HepG2 (cell line): ENCODE measurements around the gene TOMM40L. TPM values are rescaled to one million over a fixed set of nuclear protein-coding genes. Genes with fewer than 3 reads are reported as not detected.
A peak's percentile ranks its signal among the peaks of the same experiment; 100 is the strongest.

ENCODE experiments used
- ATAC-seq: fragments of 200-7000 bp; cut with Tn5 transposase; 3 replicates; pipeline ENCODE4 v1.9.1; 2020; ENCODE audit warnings: mild to moderate bottlenecking, moderate library complexity
- BruUV-seq: library from RNA; stranded (reverse); fragments of 400-500 nt; replicated peaks from 2 replicates; lab custom pipeline; 2021; lab: Mats Ljungman, UMichigan
- CTCF ChIA-PET: fragments of 300-600 bp; formaldehyde crosslinking; extraction: SDS; loops from one replicate; lab custom pipeline; 2021; ENCODE audit warnings: low total read pairs, inconsistent platforms, low intra/inter-chr PET ratio; lab: Yijun Ruan, JAX
- POLR2A ChIA-PET: fragments of 350-600 bp; sonication (Branson Sonifier 250); formaldehyde crosslinking; loops from one replicate; lab custom pipeline; 2020; ENCODE audit warnings: antibody characterized with exemption, inconsistent platforms; lab: Yijun Ruan, JAX
- DNase-seq: peaks from one replicate; pipeline ENCODE4 v3.0.0-alpha.2; 2015; ENCODE audit warnings: low spot score
- FAIRE-seq: peaks from 3 replicates; lab custom pipeline; 2011; peaks lifted over from hg19 to GRCh38; lab: Jason Lieb, UNC
- H2AFZ ChIP-seq: one replicate; pipeline ENCODE4 v1.6.1; 2011; ENCODE audit warnings: low read length, inconsistent platforms
- H3K27ac ChIP-seq: fragments of 300-600 bp; 3 replicates; pipeline ENCODE4 v1.8.0; 2011; ENCODE audit warnings: mixed run types, mild to moderate bottlenecking, mixed read lengths, low read length, inconsistent platforms; ENCODE audit not compliant: insufficient read depth; ENCODE audit errors: extremely low read length
- H3K27me3 ChIP-seq, 2 experiments: fragments of 200-600 bp in 1 of 2; 2 replicates in 1 of 2; 3 replicates in 1 of 2; pipeline versions ENCODE4 v1.6.0 to v1.8.0; 2011; ENCODE audit warnings: low read length in 2 of 2, mild to moderate bottlenecking in 2 of 2, moderate library complexity in 2 of 2, inconsistent platforms in 1 of 2; ENCODE audit not compliant: insufficient read depth in 2 of 2, control insufficient read depth in 1 of 2
- H3K36me3 ChIP-seq, 2 experiments: fragments of 200-600 bp in 1 of 2; replicated peaks in 1 of 2; 2 replicates in 1 of 2; 3 replicates in 1 of 2; pipeline versions ENCODE4 v1.5.1 to v1.8.0; 2011; ENCODE audit warnings: low read length in 2 of 2, inconsistent platforms in 1 of 2; ENCODE audit not compliant: insufficient read depth in 2 of 2, control insufficient read depth in 1 of 2
- H3K4me1 ChIP-seq: 2 replicates; pipeline ENCODE4 v1.5.1; 2012; ENCODE audit warnings: low read length, inconsistent platforms; ENCODE audit not compliant: insufficient read depth
- H3K4me2 ChIP-seq: 2 replicates; pipeline ENCODE4 v1.6.0; 2011; ENCODE audit warnings: low read depth, low read length, inconsistent platforms
- H3K4me3 ChIP-seq, 3 experiments: fragments of 200-600 bp in 1 of 3; sonication (generic), shearing (Covaris generic) in 1 of 3; replicated peaks in 1 of 3; 2 replicates each; pipeline ENCODE4 v1.5.1; 2011 to 2016; ENCODE audit warnings: low read length in 3 of 3, inconsistent platforms in 2 of 3, low read depth in 2 of 3, mild to moderate bottlenecking in 2 of 3, control low read depth in 1 of 3, mixed read lengths in 1 of 3; ENCODE audit not compliant: insufficient read depth in 1 of 3
- H3K79me2 ChIP-seq: one replicate; pipeline ENCODE4 v1.6.1; 2011; ENCODE audit warnings: low read length, inconsistent platforms; ENCODE audit not compliant: insufficient read depth
- H3K9ac ChIP-seq: 2 replicates; pipeline ENCODE4 v1.6.0; 2011; ENCODE audit warnings: mild to moderate bottlenecking, low read depth, low read length, inconsistent platforms; ENCODE audit not compliant: insufficient read depth
- H3K9me3 ChIP-seq: 2 replicates; pipeline ENCODE4 v1.5.1; 2012; ENCODE audit warnings: mild to moderate bottlenecking, low read length
- H4K20me1 ChIP-seq: 2 replicates; pipeline ENCODE4 v1.6.0; 2011; ENCODE audit warnings: inconsistent platforms, mild to moderate bottlenecking, low read length, moderate library complexity; ENCODE audit not compliant: insufficient read depth
- ARID2 ChIP-seq: sonication (generic); formaldehyde crosslinking; IDR thresholded peaks from 2 replicates; pipeline ENCODE4 v1.8.1; 2022; ENCODE audit warnings: mild to moderate bottlenecking, missing genetic modification reagents, borderline replicate concordance
- CBX5 ChIP-seq: sonication (generic); formaldehyde crosslinking; IDR thresholded peaks from 2 replicates; pipeline ENCODE4 v1.4.0; 2020; ENCODE audit warnings: missing genetic modification reagents, borderline replicate concordance
- GPBP1L1 ChIP-seq: sonication (generic); formaldehyde crosslinking; IDR thresholded peaks from 2 replicates; pipeline ENCODE4 v1.5.0; 2020; ENCODE audit warnings: mild to moderate bottlenecking, missing genetic modification reagents
- HMGA1 ChIP-seq: sonication (generic); formaldehyde crosslinking; conservative IDR thresholded peaks from 2 replicates; pipeline ENCODE4 v1.4.0; 2020; ENCODE audit warnings: missing genetic modification reagents
- HMGXB4 ChIP-seq, 2 experiments: sonication (generic) in 1 of 2; formaldehyde crosslinking in 1 of 2; IDR thresholded peaks; 2 replicates each; pipeline versions ENCODE4 v1.4.0 to v1.6.1; 2018 to 2020; ENCODE audit warnings: missing genetic modification reagents in 2 of 2, borderline replicate concordance in 1 of 2, low read depth in 1 of 2, mild to moderate bottlenecking in 1 of 2, missing biosample characterization in 1 of 2
- HNRNPK ChIP-seq: fragments of 200-400 bp; formaldehyde crosslinking; IDR thresholded peaks from 2 replicates; pipeline ENCODE4 v1.6.1; 2018; ENCODE audit warnings: low read length, low read depth, moderate library complexity, mild to moderate bottlenecking; ENCODE audit not compliant: poor library complexity, severe bottlenecking
- NCOR1 ChIP-seq: fragments of 200-600 bp; sonication (generic); IDR thresholded peaks from 2 replicates; pipeline ENCODE4 v1.7.0; 2017; ENCODE audit warnings: antibody characterized with exemption, low read length, borderline replicate concordance
- NKX3-1 ChIP-seq: sonication (generic); formaldehyde crosslinking; IDR thresholded peaks from 2 replicates; pipeline ENCODE4 v1.5.0; 2020; ENCODE audit warnings: missing genetic modification reagents
- NONO ChIP-seq, 2 experiments: fragments of 450-650 bp in 1 of 2; sonication (generic) in 1 of 2; formaldehyde crosslinking in 1 of 2; IDR thresholded peaks in 1 of 2; conservative IDR thresholded peaks in 1 of 2; 2 replicates each; pipeline versions ENCODE4 v1.6.1 to v1.8.0; 2017 to 2022; ENCODE audit warnings: mild to moderate bottlenecking in 1 of 2, missing genetic modification reagents in 1 of 2, moderate library complexity in 1 of 2
- SKIL ChIP-seq: sonication (generic); formaldehyde crosslinking; IDR thresholded peaks from 2 replicates; pipeline ENCODE4 v1.8.0; 2022; ENCODE audit warnings: missing genetic modification reagents, mild to moderate bottlenecking, moderate library complexity, borderline replicate concordance
- ZNF350 ChIP-seq: sonication (generic); formaldehyde crosslinking; IDR thresholded peaks from 2 replicates; pipeline ENCODE4 v1.4.0; 2020; ENCODE audit warnings: mild to moderate bottlenecking, low read depth, missing genetic modification reagents, borderline replicate concordance
- ZNF704 ChIP-seq: sonication (generic); formaldehyde crosslinking; IDR thresholded peaks from 2 replicates; pipeline ENCODE4 v1.8.1; 2023; ENCODE audit warnings: mild to moderate bottlenecking, inconsistent platforms, moderate library complexity, missing genetic modification reagents, borderline replicate concordance
- ZNF841 ChIP-seq: sonication (generic); formaldehyde crosslinking; IDR thresholded peaks from 2 replicates; pipeline ENCODE4 v1.8.1; 2023; ENCODE audit warnings: missing genetic modification reagents, borderline replicate concordance
- WGBS: methylation state at CpG from one replicate; pipeline ENCODE4 v1.1.6; 2017; ENCODE audit warnings: low lambda C conversion rate; 5-methylcytosine and 5-hydroxymethylcytosine counted together
- in situ Hi-C: cut with HindIII; loops from 2 replicates; pipeline ENCODE4 v1.10.0; 2017; ENCODE audit warnings: low pct_unique_long_range_greater_than_20kb; ENCODE audit not compliant: extremely low pct_ligation_motif_present
- intact Hi-C: fragments of 100-400 bp; cut with micrococcal nuclease; formaldehyde crosslinking; loops from one replicate; pipeline ENCODE4 v1.10.0; 2022; ENCODE audit not compliant: unreplicated experiment
- polyA plus RNA-seq, 8 experiments: library from polyadenylated mRNA; depleted of rRNA in 3 of 8; stranded (reverse) in 7 of 8; unstranded in 1 of 8; fragments of >200 nt; fragmentation: Illumina TruSeq in 4 of 8; extraction: Trizol in 4 of 8; gene quantifications; 2 replicates each; pipeline versions ENCODE4 v1.2.1 to v1.2.3, GENCODE V29; 2011 to 2016; ENCODE audit warnings: low read depth in 4 of 8, missing spikeins in 1 of 8, mixed read lengths in 1 of 8; ENCODE audit not compliant: insufficient read depth in 1 of 8
- total RNA-seq, 5 experiments: library from RNA; depleted of rRNA; stranded (reverse); fragments of >200 nt; fragmentation: Illumina TruSeq; extraction: Trizol; gene quantifications; 2 replicates each; pipeline ENCODE4 v1.2.3, GENCODE V29; 2016; ENCODE audit warnings: low read depth in 1 of 5

Gene TOMM40L
- total and polyA plus RNA-seq, 2 of the 13 experiments (the other 11 are each of a cell fraction or from before 2014, with no cell fraction given) = 14.1 to 26.2 TPM

GRCh38 chr1:161218301-161219077 is 7.4 kb upstream of the TOMM40L start:
- WGBS = 8% methylated on average over 6 of the region's 8 CpGs
- intact Hi-C loops = no loop called here
- Histone ChIP-seq H3K9me3 (no peaks in the 10 kb centered on the region), H3K4me1 (peaks cover 65% of the 10 kb centered on the region), H3K4me2 (peak overlapping the region; percentile 87), H2AFZ (no peak overlapping the region), H3K36me3 (peaks cover 1 to 25% of the 10 kb centered on the region in 2 experiments; a peak in 3 of 5 replicates), H3K9ac (peak overlapping the region; percentile 67), H4K20me1 (peaks cover 11% of the 10 kb centered on the region), H3K27ac (peak overlapping the region; percentile 99), H3K27me3 (no peaks in the 10 kb centered on the region; a peak in 1 of 5 replicates), H3K4me3 (peak overlapping the region; percentile 26 to 63 (median 29); a peak in 5 of 6 replicates), H3K79me2 (peaks cover 19% of the 10 kb centered on the region)
- DNase-seq (peak; percentile 88), ATAC-seq (peak; percentile 48), FAIRE-seq (peak; percentile 86)
- BruUV-seq = no TSS peak
- CTCF ChIA-PET = no interaction called here
- in situ Hi-C loops = no loop called here
- POLR2A ChIA-PET = interaction anchor here (0.8 to 12.5 kb wide), 11 partner anchors 9 to 194 kb away, joined by 3 to 357 read pairs (median 9); partner anchors contain the start of genes ADAMTS4, NDUFS2 and SDHC
- no peak; the same call in 1 of the 2 replicates for TF ChIP-seq CBX5 (CRISPR knock-in tag)
- TF ChIP-seq ZNF350 (CRISPR knock-in tag) = peak; percentile 74; the same call in 1 of the 2 replicates
- no peak for TF ChIP-seq HMGA1 (CRISPR knock-in tag)
- no peak for TF ChIP-seq GPBP1L1 (CRISPR knock-in tag)
- TF ChIP-seq ZNF704 (CRISPR knock-in tag) = no peak
- TF ChIP-seq HMGXB4 (CRISPR knock-in tag; IDR thresholded peaks at IDR 0.05; ENCODE audit: borderline replicate concordance in 1 of 2, low read depth in 1 of 2) = peak in 1 of 2 experiments; percentile 20; a peak in 1 of 4 replicates
- no peak for TF ChIP-seq NONO (IDR thresholded peaks at IDR 0.05)
- peak; percentile 80; the same call in 1 of the 2 replicates for TF ChIP-seq NONO (CRISPR knock-in tag; conservative IDR thresholded peaks at IDR 0.05)
- peak; percentile 45; the same call in 1 of the 2 replicates for TF ChIP-seq NCOR1
- TF ChIP-seq ZNF841 (CRISPR knock-in tag) = no peak; the same call in 1 of the 2 replicates
- TF ChIP-seq HNRNPK = peak; percentile 11
- TF ChIP-seq NKX3-1 (CRISPR knock-in tag) = 0 out of 2 replicates have a peak, but pooled peaks have one; percentile 12
- TF ChIP-seq SKIL (CRISPR knock-in tag) = peak; percentile 59; the same call in 1 of the 2 replicates
- TF ChIP-seq ARID2 (CRISPR knock-in tag) = no peak
